ENCODE measurements around the gene NCOA4.

NCOA4 gene

DNA sequence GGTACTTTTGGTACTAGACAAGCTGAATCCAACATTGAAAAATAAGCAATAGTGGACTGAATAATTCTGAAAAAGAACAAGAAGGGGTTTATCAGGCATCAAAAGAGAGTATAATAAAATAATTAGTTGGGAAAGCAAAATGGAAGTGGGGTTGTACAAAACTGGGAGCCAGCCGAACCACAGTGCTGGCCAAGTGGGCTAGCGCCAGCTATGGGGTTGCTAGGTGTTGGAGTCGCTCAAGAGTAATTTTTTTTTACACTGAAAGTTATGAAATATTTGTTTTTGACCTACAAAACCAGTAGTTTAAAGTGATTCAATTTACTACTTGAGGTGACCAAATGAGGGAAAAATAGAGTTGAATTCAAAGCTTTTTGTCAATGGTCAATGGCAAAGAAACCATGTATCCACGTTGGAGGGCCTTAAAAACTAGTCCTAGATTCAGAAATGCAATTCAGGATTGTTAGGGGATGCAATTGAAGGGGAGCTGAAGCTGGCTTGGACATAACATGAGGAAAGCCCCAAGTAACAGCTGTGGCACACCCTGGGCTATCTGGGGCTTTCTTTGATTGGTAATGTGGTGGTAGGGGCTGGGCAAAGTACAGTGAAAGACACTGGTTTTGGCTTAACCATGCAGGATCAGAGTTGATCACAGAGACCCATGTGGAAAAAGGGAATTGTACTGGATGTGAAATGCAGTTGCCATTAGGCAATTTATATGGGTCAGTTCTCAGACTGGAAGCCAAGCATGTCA is 43.9 kb upstream of the NCOA4 start:
- no peaks in the 10 kb centered on the region for H3K9me3 ChIP-seq
- H3K36me3 ChIP-seq: no peaks in the 10 kb centered on the region
- H3K4me3 ChIP-seq: no peak overlapping the region
- no peak overlapping the region for H3K27ac ChIP-seq
- H3K27me3 ChIP-seq: no peaks in the 10 kb centered on the region
- TF ChIP-seq, protein P1, sequence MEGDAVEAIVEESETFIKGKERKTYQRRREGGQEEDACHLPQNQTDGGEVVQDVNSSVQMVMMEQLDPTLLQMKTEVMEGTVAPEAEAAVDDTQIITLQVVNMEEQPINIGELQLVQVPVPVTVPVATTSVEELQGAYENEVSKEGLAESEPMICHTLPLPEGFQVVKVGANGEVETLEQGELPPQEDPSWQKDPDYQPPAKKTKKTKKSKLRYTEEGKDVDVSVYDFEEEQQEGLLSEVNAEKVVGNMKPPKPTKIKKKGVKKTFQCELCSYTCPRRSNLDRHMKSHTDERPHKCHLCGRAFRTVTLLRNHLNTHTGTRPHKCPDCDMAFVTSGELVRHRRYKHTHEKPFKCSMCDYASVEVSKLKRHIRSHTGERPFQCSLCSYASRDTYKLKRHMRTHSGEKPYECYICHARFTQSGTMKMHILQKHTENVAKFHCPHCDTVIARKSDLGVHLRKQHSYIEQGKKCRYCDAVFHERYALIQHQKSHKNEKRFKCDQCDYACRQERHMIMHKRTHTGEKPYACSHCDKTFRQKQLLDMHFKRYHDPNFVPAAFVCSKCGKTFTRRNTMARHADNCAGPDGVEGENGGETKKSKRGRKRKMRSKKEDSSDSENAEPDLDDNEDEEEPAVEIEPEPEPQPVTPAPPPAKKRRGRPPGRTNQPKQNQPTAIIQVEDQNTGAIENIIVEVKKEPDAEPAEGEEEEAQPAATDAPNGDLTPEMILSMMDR (IDR thresholded peaks at IDR 0.05): no peak
- DNase-seq: no peak
- H3K4me1 ChIP-seq: no peaks in the 10 kb centered on the region
- intact Hi-C loops (cut with DNase I; ENCODE audit: low total_unique reads): no loop called here

DNA sequence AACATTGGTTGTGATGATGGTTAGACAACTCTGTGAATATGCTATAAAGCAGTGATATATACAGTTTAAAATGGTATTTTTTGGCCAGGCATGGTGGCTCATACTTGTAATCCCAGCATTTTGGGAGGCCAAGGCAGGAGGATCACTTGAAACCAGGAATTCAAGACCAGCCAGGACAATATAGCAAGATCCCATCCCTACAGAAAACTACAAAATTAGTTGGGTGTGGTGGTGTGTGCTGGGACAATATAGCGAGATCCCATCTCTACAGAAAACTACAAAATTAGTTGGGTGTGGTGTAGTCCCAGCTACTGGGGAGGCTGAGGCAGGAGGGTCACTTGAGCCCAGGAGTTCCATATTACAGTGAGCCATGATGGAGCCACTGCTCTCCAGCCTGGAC is 43.1 kb upstream of the NCOA4 start:
- intact Hi-C loops (cut with DNase I; ENCODE audit: low total_unique reads): no loop called here
- H3K36me3 ChIP-seq: no peaks in the 10 kb centered on the region
- no peaks in the 10 kb centered on the region for H3K27me3 ChIP-seq
- no peak overlapping the region for H3K27ac ChIP-seq
- H3K4me3 ChIP-seq: no peak overlapping the region
- DNase-seq: no peak
- no peaks in the 10 kb centered on the region for H3K4me1 ChIP-seq
- no peaks in the 10 kb centered on the region for H3K9me3 ChIP-seq
- TF ChIP-seq, protein P1 (IDR thresholded peaks at IDR 0.05): no peak

GRCh38 chr10:46070749-46071148 is 40.3 kb upstream of the NCOA4 start:
- H3K36me3 ChIP-seq: no peaks in the 10 kb centered on the region
- intact Hi-C loops (cut with DNase I; ENCODE audit: low total_unique reads): no loop called here
- H3K4me3 ChIP-seq: no peak overlapping the region
- DNase-seq: no peak
- TF ChIP-seq, protein P1 (IDR thresholded peaks at IDR 0.05): no peak
- no peaks in the 10 kb centered on the region for H3K9me3 ChIP-seq
- H3K4me1 ChIP-seq: no peaks in the 10 kb centered on the region
- no peaks in the 10 kb centered on the region for H3K27me3 ChIP-seq
- no peak overlapping the region for H3K27ac ChIP-seq

DNA sequence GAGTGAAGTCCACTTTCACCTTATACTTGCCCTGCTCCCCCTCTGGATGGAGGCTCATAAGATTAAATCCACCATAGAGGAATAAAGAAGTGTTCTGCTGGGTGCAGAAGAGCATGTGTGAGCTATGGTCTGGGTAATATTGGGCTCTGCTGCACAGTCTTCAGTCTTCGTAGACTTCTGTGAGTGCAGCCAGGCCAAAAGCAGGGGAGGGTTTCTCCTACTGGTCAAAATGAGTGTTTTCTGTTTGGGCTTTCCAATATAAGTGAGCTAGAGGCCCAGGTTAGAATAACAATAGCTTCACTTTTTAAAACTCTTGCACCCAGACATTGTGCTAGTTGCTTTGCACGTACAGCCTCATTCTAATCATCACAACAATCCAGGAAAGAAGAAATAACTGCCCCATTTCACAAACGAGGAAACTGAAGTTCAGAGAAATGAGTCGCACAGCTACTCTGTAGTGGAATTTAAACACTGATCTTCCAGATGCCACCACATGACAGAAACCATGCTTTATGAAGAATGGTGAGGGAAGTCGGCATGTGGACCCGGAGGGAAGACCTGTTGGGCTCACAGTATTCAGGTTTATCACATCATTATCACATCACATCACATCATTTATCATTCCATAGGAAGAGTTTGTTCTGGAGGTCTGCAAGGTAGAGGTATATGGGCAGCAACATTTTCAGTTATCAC is 39.5 kb upstream of the NCOA4 start:
- DNase-seq: no peak
- Histone ChIP-seq H3K27me3 (no peaks in the 10 kb centered on the region), H3K4me3 (no peak overlapping the region), H3K36me3 (no peaks in the 10 kb centered on the region), H3K9me3 (no peaks in the 10 kb centered on the region), H3K4me1 (no peaks in the 10 kb centered on the region), H3K27ac (no peak overlapping the region)
- TF ChIP-seq, protein P1 (IDR thresholded peaks at IDR 0.05): no peak
- intact Hi-C loops (cut with DNase I; ENCODE audit: low total_unique reads): no loop called here

DNA sequence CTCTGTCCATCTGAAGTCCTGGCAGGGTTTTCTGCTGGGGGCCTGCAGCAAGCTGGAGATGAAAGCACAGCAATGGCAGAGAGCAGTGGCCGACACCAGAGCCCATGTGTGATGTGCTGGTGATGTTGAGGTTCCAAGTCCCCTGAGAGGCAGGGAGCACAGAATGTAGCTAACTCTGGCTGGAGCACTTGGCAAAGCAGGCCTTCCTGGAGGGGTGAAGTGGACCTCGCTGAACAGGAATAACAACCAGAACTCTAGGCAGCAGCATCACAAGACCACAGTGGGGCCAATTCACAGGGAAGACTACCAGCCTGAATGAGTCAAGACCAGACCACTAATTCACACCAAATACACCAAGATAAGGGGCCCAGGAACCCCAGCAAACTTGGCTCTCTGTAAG is 38.5 kb upstream of the NCOA4 start:
- intact Hi-C loops (cut with DNase I; ENCODE audit: low total_unique reads): no loop called here
- Histone ChIP-seq H3K4me1 (no peaks in the 10 kb centered on the region), H3K9me3 (no peaks in the 10 kb centered on the region), H3K27me3 (no peaks in the 10 kb centered on the region), H3K4me3 (no peak overlapping the region), H3K36me3 (no peaks in the 10 kb centered on the region), H3K27ac (no peak overlapping the region)
- TF ChIP-seq, protein P1 (IDR thresholded peaks at IDR 0.05): no peak
- no peak for DNase-seq
